MM.1S (cell line): ENCODE results near the gene DTX1.

ENCODE experiments used
- DNase-seq: peaks from one replicate; pipeline ENCODE4 v3.0.0-alpha.2; 2015
- H2AFZ ChIP-seq: fragments of 300-600 bp; sonication (generic); 2 replicates; pipeline ENCODE4 v1.6.0; 2016; ENCODE audit warnings: antibody characterized with exemption, low read length
- H3F3A ChIP-seq: fragments of 300-600 bp; sonication (generic); 2 replicates; pipeline ENCODE4 v1.6.1; 2016; ENCODE audit warnings: mild to moderate bottlenecking, antibody characterized with exemption, low read length, moderate library complexity, mixed read lengths; ENCODE audit not compliant: insufficient read depth
- H3K27ac ChIP-seq: fragments of 300-600 bp; sonication (generic); 2 replicates; pipeline ENCODE4 v1.5.1; 2016; ENCODE audit warnings: mild to moderate bottlenecking, low read length
- H3K27me3 ChIP-seq: fragments of 300-600 bp; sonication (generic); replicated peaks from 2 replicates; pipeline ENCODE4 v1.6.0; 2016; ENCODE audit warnings: low read length; ENCODE audit not compliant: insufficient read depth
- H3K36me3 ChIP-seq: fragments of 300-600 bp; sonication (generic); replicated peaks from 2 replicates; pipeline ENCODE4 v1.6.1; 2016; ENCODE audit warnings: mild to moderate bottlenecking, low read length, mixed read lengths; ENCODE audit not compliant: insufficient read depth
- H3K4me1 ChIP-seq: fragments of 300-600 bp; sonication (generic); 2 replicates; pipeline ENCODE4 v1.6.1; 2016; ENCODE audit warnings: low read length, mixed read lengths
- H3K4me2 ChIP-seq: fragments of 300-600 bp; sonication (generic); 2 replicates; pipeline ENCODE4 v1.6.0; 2016; ENCODE audit warnings: low read depth, low read length
- H3K4me3 ChIP-seq: fragments of 300-600 bp; sonication (generic); 2 replicates; pipeline ENCODE4 v1.5.1; 2016; ENCODE audit warnings: low read length, mixed read lengths
- H3K79me2 ChIP-seq: fragments of 300-600 bp; sonication (generic); 2 replicates; pipeline ENCODE4 v1.6.1; 2016; ENCODE audit warnings: mixed run types, low read length, mixed read lengths
- H3K9ac ChIP-seq: fragments of 300-600 bp; sonication (generic); 2 replicates; pipeline ENCODE4 v1.6.1; 2016; ENCODE audit warnings: low read length, mixed read lengths
- H3K9me2 ChIP-seq: fragments of 300-600 bp; sonication (generic); replicated peaks from 2 replicates; pipeline ENCODE4 v1.6.1; 2016; ENCODE audit warnings: mild to moderate bottlenecking, low read length, mixed read lengths; ENCODE audit not compliant: insufficient read depth
- H3K9me3 ChIP-seq: fragments of 300-600 bp; sonication (generic); replicated peaks from 2 replicates; pipeline ENCODE4 v1.6.1; 2016; ENCODE audit warnings: mild to moderate bottlenecking, low read length, mixed read lengths; ENCODE audit not compliant: insufficient read depth
- H4K20me1 ChIP-seq: fragments of 300-600 bp; sonication (generic); 2 replicates; pipeline ENCODE4 v1.6.1; 2016; ENCODE audit warnings: mild to moderate bottlenecking, low read length, moderate library complexity, mixed read lengths; ENCODE audit not compliant: insufficient read depth
- CTCF ChIP-seq: fragments of 300-600 bp; sonication (generic); IDR thresholded peaks from 2 replicates; pipeline ENCODE4 v1.5.1; 2016; ENCODE audit warnings: antibody characterized with exemption, low read length, mixed read lengths
- EZH2 ChIP-seq: fragments of 300-600 bp; sonication (generic); optimal IDR thresholded peaks from 2 replicates; pipeline ENCODE3; 2017; ENCODE audit warnings: low read depth, mild to moderate bottlenecking, antibody characterized with exemption, low read length, mixed read lengths
- EZH2phosphoT487 ChIP-seq: fragments of 300-600 bp; sonication (generic); IDR thresholded peaks from 2 replicates; pipeline ENCODE4 v1.6.1; 2018; ENCODE audit warnings: antibody characterized with exemption, low read length

Gene DTX1

DNA sequence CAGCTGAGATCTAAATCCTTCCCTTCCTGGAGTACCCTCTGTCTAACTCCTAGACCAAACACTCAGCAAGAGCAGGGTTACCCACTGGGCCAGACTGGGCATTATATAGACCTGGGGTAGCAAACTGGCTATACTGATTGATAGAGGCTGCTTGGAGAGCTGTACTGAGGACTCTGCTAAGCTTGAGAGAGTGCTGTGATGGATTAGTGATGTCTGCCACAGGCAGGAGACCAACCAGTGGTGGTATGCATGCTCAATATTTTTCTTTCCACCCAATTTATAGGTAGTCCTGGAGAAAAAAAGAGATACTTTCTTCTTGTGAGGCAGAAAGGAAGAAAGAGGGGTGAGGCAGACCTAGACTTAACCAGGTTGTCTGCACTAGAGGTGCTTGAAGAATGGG, 33.3 kb downstream of the DTX1 start:
- no peak for DNase-seq
- Histone ChIP-seq H3K9me2 (no peaks in the 10 kb centered on the region), H3K79me2 (no peaks in the 10 kb centered on the region), H3K36me3 (no peaks in the 10 kb centered on the region), H3F3A (no peaks in the 10 kb centered on the region), H4K20me1 (no peaks in the 10 kb centered on the region), H3K4me1 (no peaks in the 10 kb centered on the region), H2AFZ (no peak overlapping the region), H3K9me3 (no peaks in the 10 kb centered on the region), H3K27me3 (no peaks in the 10 kb centered on the region), H3K4me2 (no peak overlapping the region), H3K4me3 (no peak overlapping the region), H3K9ac (no peak overlapping the region), H3K27ac (no peak overlapping the region)
- TF ChIP-seq EZH2 (no peak), EZH2phosphoT487 (no peak), CTCF (no peak)

DNA sequence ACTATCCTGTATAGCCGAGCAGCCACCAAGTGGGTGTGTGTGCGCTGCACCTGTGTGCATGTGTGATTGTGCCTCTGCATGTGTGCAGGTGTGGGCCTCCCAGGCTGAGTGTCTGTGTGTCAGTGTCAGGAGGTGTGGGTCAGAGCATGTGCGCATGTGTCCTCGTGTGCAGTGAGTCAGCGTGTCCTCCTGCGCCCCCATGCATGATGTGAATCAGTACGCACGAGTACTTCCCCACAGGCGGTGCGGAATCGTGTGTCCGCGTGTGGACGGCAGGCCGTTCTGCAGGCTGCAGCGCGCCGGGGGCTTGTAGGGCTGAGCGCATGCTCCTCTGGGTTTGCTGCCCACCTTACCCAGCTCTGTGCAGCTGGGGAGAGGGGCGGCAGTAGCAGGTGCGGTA, 34.2 kb downstream of the DTX1 start:
- Histone ChIP-seq H3K36me3 (no peaks in the 10 kb centered on the region), H4K20me1 (no peaks in the 10 kb centered on the region), H3K9me2 (no peaks in the 10 kb centered on the region), H3K4me3 (no peak overlapping the region), H3K4me2 (no peak overlapping the region), H3F3A (no peaks in the 10 kb centered on the region), H3K9ac (no peak overlapping the region), H3K27me3 (no peaks in the 10 kb centered on the region), H2AFZ (no peak overlapping the region), H3K4me1 (no peaks in the 10 kb centered on the region), H3K27ac (no peak overlapping the region), H3K79me2 (no peaks in the 10 kb centered on the region), H3K9me3 (no peaks in the 10 kb centered on the region)
- DNase-seq, result no peak
- TF ChIP-seq CTCF, result no peak
- TF ChIP-seq EZH2, result no peak
- TF ChIP-seq EZH2phosphoT487, result no peak

- no peaks in the 10 kb centered on the region for H3F3A ChIP-seq
- H3K9me2 ChIP-seq, result no peaks in the 10 kb centered on the region
- H3K4me2 ChIP-seq, result no peak overlapping the region
- no peaks in the 10 kb centered on the region for H3K36me3 ChIP-seq
- no peak overlapping the region for H3K9ac ChIP-seq
- H3K9me3 ChIP-seq, result no peaks in the 10 kb centered on the region
- no peaks in the 10 kb centered on the region for H3K4me1 ChIP-seq
- no peak overlapping the region for H3K4me3 ChIP-seq
- no peak for TF ChIP-seq EZH2
- TF ChIP-seq CTCF, result no peak
- TF ChIP-seq EZH2phosphoT487, result no peak
- H3K27me3 ChIP-seq, result no peaks in the 10 kb centered on the region
- H2AFZ ChIP-seq, result no peak overlapping the region
- no peaks in the 10 kb centered on the region for H3K79me2 ChIP-seq
- DNase-seq, result no peak
- no peak overlapping the region for H3K27ac ChIP-seq
- no peaks in the 10 kb centered on the region for H4K20me1 ChIP-seq
These were observed 35.0 kb downstream of the DTX1 start for GRCh38 chr12:113091506-113091905.
